ENCODE measurements around the gene SERPINH1. TPM values are rescaled to one million over a fixed set of nuclear protein-coding genes. Genes with fewer than 3 reads are reported as not detected.

Gene SERPINH1
- total and polyA plus RNA-seq, 2 of the 13 experiments (the other 11 are each of a cell fraction or from before 2014, with no cell fraction given): 83.6 to 83.8 TPM

DNA sequence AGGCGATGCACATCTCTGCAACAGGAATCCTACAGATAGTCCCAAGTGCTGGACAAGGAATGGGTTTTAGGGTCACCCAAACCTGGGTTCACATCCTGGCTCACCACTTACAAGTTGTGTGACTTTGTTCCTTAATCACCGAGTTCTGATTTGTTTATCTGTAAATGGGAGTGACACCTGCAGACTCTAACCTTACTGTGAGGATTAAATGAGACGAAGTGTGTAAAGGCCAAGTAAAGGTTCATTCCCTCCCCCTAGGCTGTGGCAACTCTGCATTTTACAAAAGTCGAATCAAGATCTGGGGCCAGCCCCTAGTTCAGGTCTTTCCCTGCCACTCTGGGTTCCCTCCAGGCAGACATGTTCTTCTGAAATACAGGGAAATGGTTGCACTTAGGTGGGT is 34.9 kb downstream of the SERPINH1 start:
- BruUV-seq (replicated peaks): no TSS peak
- H3K4me3 ChIP-seq (replicated peaks in 1 of 3; ENCODE audit: insufficient read depth in 1 of 3, low read depth in 2 of 3, low read length in 3 of 3): no peak overlapping the region
- intact Hi-C loops (cut with micrococcal nuclease; ENCODE audit: unreplicated experiment): no loop called here
- TF ChIP-seq KDM6A (CRISPR knock-in tag; IDR thresholded peaks at IDR 0.05; ENCODE audit: low read depth) (no peak), KAT2B (IDR thresholded peaks at IDR 0.05; ENCODE audit: borderline replicate concordance, low read depth, low read length) (no peak), RORA (CRISPR knock-in tag; IDR thresholded peaks at IDR 0.05) (no peak), ZMYM3 (CRISPR knock-in tag; IDR thresholded peaks at IDR 0.05) (no peak), MBNL3 (CRISPR knock-in tag; conservative IDR thresholded peaks at IDR 0.05) (no peak), REL (CRISPR knock-in tag; conservative IDR thresholded peaks at IDR 0.05) (no peak), ZBTB42 (CRISPR knock-in tag; IDR thresholded peaks at IDR 0.05) (no peak), ZNF790 (CRISPR knock-in tag; IDR thresholded peaks at IDR 0.05; ENCODE audit: borderline replicate concordance) (no peak), ZNF101 (CRISPR knock-in tag; IDR thresholded peaks at IDR 0.05; ENCODE audit: borderline replicate concordance, low read depth) (no peak), HOXD1 (CRISPR knock-in tag; IDR thresholded peaks at IDR 0.05) (no peak), ZBTB8A (CRISPR knock-in tag; IDR thresholded peaks at IDR 0.05; ENCODE audit: borderline replicate concordance, low read depth) (no peak), POLR2AphosphoS2 (IDR thresholded peaks at IDR 0.05; ENCODE audit: low read depth, low read length) (no peak), ATRX (CRISPR knock-in tag; IDR thresholded peaks at IDR 0.05; ENCODE audit: borderline replicate concordance) (no peak), HNRNPLL (IDR thresholded peaks at IDR 0.05; ENCODE audit: low read depth, low read length, poor library complexity, severe bottlenecking) (no peak), NBN (conservative IDR thresholded peaks at IDR 0.05) (no peak)
- TF ChIP-seq, protein P1, sequence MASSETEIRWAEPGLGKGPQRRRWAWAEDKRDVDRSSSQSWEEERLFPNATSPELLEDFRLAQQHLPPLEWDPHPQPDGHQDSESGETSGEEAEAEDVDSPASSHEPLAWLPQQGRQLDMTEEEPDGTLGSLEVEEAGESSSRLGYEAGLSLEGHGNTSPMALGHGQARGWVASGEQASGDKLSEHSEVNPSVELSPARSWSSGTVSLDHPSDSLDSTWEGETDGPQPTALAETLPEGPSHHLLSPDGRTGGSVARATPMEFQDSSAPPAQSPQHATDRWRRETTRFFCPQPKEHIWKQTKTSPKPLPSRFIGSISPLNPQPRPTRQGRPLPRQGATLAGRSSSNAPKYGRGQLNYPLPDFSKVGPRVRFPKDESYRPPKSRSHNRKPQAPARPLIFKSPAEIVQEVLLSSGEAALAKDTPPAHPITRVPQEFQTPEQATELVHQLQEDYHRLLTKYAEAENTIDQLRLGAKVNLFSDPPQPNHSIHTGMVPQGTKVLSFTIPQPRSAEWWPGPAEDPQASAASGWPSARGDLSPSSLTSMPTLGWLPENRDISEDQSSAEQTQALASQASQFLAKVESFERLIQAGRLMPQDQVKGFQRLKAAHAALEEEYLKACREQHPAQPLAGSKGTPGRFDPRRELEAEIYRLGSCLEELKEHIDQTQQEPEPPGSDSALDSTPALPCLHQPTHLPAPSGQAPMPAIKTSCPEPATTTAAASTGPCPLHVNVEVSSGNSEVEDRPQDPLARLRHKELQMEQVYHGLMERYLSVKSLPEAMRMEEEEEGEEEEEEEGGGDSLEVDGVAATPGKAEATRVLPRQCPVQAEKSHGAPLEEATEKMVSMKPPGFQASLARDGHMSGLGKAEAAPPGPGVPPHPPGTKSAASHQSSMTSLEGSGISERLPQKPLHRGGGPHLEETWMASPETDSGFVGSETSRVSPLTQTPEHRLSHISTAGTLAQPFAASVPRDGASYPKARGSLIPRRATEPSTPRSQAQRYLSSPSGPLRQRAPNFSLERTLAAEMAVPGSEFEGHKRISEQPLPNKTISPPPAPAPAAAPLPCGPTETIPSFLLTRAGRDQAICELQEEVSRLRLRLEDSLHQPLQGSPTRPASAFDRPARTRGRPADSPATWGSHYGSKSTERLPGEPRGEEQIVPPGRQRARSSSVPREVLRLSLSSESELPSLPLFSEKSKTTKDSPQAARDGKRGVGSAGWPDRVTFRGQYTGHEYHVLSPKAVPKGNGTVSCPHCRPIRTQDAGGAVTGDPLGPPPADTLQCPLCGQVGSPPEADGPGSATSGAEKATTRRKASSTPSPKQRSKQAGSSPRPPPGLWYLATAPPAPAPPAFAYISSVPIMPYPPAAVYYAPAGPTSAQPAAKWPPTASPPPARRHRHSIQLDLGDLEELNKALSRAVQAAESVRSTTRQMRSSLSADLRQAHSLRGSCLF (CRISPR knock-in tag; IDR thresholded peaks at IDR 0.05; ENCODE audit: borderline replicate concordance): no peak
- TF ChIP-seq, protein P2, sequence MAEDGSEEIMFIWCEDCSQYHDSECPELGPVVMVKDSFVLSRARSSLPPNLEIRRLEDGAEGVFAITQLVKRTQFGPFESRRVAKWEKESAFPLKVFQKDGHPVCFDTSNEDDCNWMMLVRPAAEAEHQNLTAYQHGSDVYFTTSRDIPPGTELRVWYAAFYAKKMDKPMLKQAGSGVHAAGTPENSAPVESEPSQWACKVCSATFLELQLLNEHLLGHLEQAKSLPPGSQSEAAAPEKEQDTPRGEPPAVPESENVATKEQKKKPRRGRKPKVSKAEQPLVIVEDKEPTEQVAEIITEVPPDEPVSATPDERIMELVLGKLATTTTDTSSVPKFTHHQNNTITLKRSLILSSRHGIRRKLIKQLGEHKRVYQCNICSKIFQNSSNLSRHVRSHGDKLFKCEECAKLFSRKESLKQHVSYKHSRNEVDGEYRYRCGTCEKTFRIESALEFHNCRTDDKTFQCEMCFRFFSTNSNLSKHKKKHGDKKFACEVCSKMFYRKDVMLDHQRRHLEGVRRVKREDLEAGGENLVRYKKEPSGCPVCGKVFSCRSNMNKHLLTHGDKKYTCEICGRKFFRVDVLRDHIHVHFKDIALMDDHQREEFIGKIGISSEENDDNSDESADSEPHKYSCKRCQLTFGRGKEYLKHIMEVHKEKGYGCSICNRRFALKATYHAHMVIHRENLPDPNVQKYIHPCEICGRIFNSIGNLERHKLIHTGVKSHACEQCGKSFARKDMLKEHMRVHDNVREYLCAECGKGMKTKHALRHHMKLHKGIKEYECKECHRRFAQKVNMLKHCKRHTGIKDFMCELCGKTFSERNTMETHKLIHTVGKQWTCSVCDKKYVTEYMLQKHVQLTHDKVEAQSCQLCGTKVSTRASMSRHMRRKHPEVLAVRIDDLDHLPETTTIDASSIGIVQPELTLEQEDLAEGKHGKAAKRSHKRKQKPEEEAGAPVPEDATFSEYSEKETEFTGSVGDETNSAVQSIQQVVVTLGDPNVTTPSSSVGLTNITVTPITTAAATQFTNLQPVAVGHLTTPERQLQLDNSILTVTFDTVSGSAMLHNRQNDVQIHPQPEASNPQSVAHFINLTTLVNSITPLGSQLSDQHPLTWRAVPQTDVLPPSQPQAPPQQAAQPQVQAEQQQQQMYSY (CRISPR knock-in tag; IDR thresholded peaks at IDR 0.05): no peak

More for the DNA sequence above, 34.9 kb downstream of the SERPINH1 start:
- ATAC-seq (no peak), FAIRE-seq (no peak), DNase-seq (ENCODE audit: low spot score) (no peak)
- Histone ChIP-seq H3K36me3 (replicated peaks in 1 of 2; ENCODE audit: control insufficient read depth in 1 of 2, insufficient read depth in 2 of 2, low read length in 2 of 2) (no peaks in the 10 kb centered on the region), H3K4me1 (ENCODE audit: insufficient read depth, low read length) (peaks cover 10% of the 10 kb centered on the region), H3K9me3 (ENCODE audit: low read length) (no peaks in the 10 kb centered on the region), H3K79me2 (ENCODE audit: insufficient read depth, low read length) (no peaks in the 10 kb centered on the region), H3K27ac (ENCODE audit: extremely low read length, insufficient read depth, low read length) (no peak overlapping the region), H4K20me1 (ENCODE audit: insufficient read depth, low read length) (no peaks in the 10 kb centered on the region), H2AFZ (ENCODE audit: low read length) (no peak overlapping the region), H3K9ac (ENCODE audit: insufficient read depth, low read depth, low read length) (no peak overlapping the region), H3K27me3 (ENCODE audit: control insufficient read depth in 1 of 2, insufficient read depth in 2 of 2, low read length in 2 of 2) (peaks cover 2 to 10% of the 10 kb centered on the region in 2 experiments; a peak in 3 of 5 replicates), H3K4me2 (ENCODE audit: low read depth, low read length) (no peak overlapping the region)
- POLR2A ChIA-PET: no interaction called here
- in situ Hi-C loops (cut with HindIII; ENCODE audit: extremely low pct_ligation_motif_present, low pct_unique_long_range_greater_than_20kb): loop anchor here (5.0 kb wide), 1 partner anchor 170 kb away; the partner anchor contains the start of gene DGAT2
- CTCF ChIA-PET (ENCODE audit: low intra/inter-chr PET ratio, low total read pairs): interaction anchor here (1.3 kb wide), 1 partner anchor 172 kb away, joined by 6 read pairs; the partner anchor contains the start of gene DGAT2
- WGBS (ENCODE audit: low lambda C conversion rate): 29% methylated on average over 4 of the region's 4 CpGs

Data from HepG2 (cell line).